Measurements from ENCODE around the gene TMEM245.

Gene TMEM245

DNA sequence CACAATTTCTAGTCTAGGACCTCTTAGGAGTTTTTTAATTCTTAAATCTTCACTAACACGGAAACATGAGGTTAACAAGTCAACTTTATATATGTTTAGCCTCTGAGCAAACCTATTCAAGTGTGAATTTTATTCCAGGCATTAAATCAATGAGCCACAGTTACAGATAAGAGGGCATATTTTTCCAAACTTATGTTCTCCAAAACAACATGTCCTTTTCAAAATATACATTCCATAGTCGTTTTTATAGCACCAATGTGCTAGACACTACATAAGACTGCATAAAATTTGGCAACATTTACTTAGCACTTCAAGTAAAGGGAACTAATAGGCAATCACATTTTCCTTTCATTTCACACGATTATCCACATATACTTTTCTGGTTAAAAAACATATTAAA is 6.5 kb downstream of the TMEM245 start:
- H3K4me3 ChIP-seq (ENCODE audit: low read depth, low read length), result no peak overlapping the region
- H3K36me3 ChIP-seq (ENCODE audit: control insufficient read depth in 2 of 2, insufficient read depth in 1 of 2, low read length in 2 of 2), result no peaks in the 10 kb centered on the region; a peak in 1 of 3 replicates
- POLR2A ChIA-PET, result no interaction called here
- no peak overlapping the region for H3K27ac ChIP-seq (ENCODE audit: extremely low read depth, low read depth, low read length)
- TF ChIP-seq, protein P1, sequence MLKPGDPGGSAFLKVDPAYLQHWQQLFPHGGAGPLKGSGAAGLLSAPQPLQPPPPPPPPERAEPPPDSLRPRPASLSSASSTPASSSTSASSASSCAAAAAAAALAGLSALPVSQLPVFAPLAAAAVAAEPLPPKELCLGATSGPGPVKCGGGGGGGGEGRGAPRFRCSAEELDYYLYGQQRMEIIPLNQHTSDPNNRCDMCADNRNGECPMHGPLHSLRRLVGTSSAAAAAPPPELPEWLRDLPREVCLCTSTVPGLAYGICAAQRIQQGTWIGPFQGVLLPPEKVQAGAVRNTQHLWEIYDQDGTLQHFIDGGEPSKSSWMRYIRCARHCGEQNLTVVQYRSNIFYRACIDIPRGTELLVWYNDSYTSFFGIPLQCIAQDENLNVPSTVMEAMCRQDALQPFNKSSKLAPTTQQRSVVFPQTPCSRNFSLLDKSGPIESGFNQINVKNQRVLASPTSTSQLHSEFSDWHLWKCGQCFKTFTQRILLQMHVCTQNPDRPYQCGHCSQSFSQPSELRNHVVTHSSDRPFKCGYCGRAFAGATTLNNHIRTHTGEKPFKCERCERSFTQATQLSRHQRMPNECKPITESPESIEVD (tag by site-specific recombination; IDR thresholded peaks at IDR 0.05), result peak; percentile 93
- TF ChIP-seq ZBTB20 (tag by site-specific recombination; IDR thresholded peaks at IDR 0.05) (no peak), ZSCAN30 (tag by site-specific recombination; IDR thresholded peaks at IDR 0.05) (no peak), GLI4 (tag by site-specific recombination; IDR thresholded peaks at IDR 0.05) (no peak), ZBTB48 (tag by site-specific recombination; IDR thresholded peaks at IDR 0.05) (no peak), ZXDB (tag by site-specific recombination; IDR thresholded peaks at IDR 0.05) (peak; percentile 59; the same call in 1 of the 2 replicates)
- H3K4me1 ChIP-seq (ENCODE audit: control insufficient read depth, insufficient read depth, low read length), result peaks cover 23% of the 10 kb centered on the region
- CTCF ChIA-PET, result no interaction called here
- H3K9me3 ChIP-seq (ENCODE audit: control insufficient read depth, insufficient read depth, low read depth, low read length), result no peaks in the 10 kb centered on the region

DNA sequence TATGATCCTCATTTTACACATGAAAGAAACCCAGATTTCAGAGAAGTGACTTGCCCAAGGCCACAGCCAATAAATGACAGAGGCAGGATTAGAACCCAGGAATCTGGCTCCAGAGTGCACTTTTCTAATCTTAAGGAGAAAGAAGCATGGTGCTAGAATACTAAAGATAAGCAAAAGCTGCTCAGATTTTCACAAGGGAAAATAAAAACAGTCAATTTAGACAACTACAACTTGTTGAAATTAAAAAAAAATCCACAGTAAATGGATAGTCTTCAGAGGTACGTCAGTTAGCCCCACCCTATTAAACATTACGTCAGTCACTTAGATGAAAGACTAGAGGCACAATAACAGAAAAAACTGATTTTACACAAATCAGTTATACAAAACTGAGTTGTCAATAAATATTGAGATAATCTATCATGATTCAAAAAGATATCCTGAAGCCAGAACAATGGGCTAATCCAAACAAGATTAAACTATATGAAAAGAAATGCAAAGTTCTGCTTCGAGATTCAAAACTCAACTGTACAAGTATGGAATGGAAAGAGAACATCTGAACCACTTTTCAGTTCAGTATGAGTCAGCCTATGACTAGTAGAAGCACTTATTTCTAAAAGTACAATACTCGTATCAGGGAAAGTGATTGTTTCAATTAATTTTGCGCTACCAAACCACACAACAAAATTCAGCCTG is 9.3 kb downstream of the TMEM245 start:
- Histone ChIP-seq H3K27ac (ENCODE audit: extremely low read depth, low read depth, low read length) (no peak overlapping the region), H3K4me3 (ENCODE audit: low read depth, low read length) (no peak overlapping the region), H3K9me3 (ENCODE audit: control insufficient read depth, insufficient read depth, low read depth, low read length) (no peaks in the 10 kb centered on the region), H3K4me1 (ENCODE audit: control insufficient read depth, insufficient read depth, low read length) (peaks cover 23% of the 10 kb centered on the region), H3K36me3 (ENCODE audit: control insufficient read depth in 2 of 2, insufficient read depth in 1 of 2, low read length in 2 of 2) (peaks cover 0 to 5% of the 10 kb centered on the region in 2 experiments; a peak in 2 of 3 replicates)
- CTCF ChIA-PET, result interaction anchor here (0.9 to 1.1 kb wide), 2 partner anchors 11 to 29 kb away, joined by 3 read pairs; no protein-coding TSS in a partner anchor
- POLR2A ChIA-PET, result interaction anchor here (1.1 to 1.4 kb wide), 2 partner anchors 10 to 14 kb away, joined by 4 to 5 read pairs; partner anchors contain the start of gene TMEM245
- TF ChIP-seq ZNF600 (tag by site-specific recombination; IDR thresholded peaks at IDR 0.05) (peak; percentile 70), ZBTB20 (tag by site-specific recombination; IDR thresholded peaks at IDR 0.05) (peak; percentile 56), ZNF366 (tag by site-specific recombination; conservative IDR thresholded peaks at IDR 0.05) (peak; percentile 77), OSR2 (tag by site-specific recombination; IDR thresholded peaks at IDR 0.05) (0 out of 2 replicates have a peak, but pooled peaks have one; percentile 13), SCRT2 (tag by site-specific recombination; IDR thresholded peaks at IDR 0.05) (peak; percentile 69), ZNF558 (tag by site-specific recombination; IDR thresholded peaks at IDR 0.05) (0 out of 2 replicates have a peak, but pooled peaks have one; percentile 22), PRDM1 (tag by site-specific recombination; IDR thresholded peaks at IDR 0.05) (peak; percentile 83), ZNF629 (tag by site-specific recombination; IDR thresholded peaks at IDR 0.05) (peak; percentile 87), ZEB2 (tag by site-specific recombination; IDR thresholded peaks at IDR 0.05) (peak; percentile 46; the same call in 1 of the 2 replicates), SP7 (tag by site-specific recombination; IDR thresholded peaks at IDR 0.05) (peak; percentile 28; the same call in 1 of the 2 replicates), ZNF354C (tag by site-specific recombination; IDR thresholded peaks at IDR 0.05; ENCODE audit: borderline replicate concordance, low read depth) (no peak), ZNF114 (tag by site-specific recombination; IDR thresholded peaks at IDR 0.05) (no peak), ZBTB21 (tag by site-specific recombination; IDR thresholded peaks at IDR 0.05) (peak; percentile 49; the same call in 1 of the 2 replicates), ZBTB48 (tag by site-specific recombination; IDR thresholded peaks at IDR 0.05) (no peak)
- TF ChIP-seq, protein P2, sequence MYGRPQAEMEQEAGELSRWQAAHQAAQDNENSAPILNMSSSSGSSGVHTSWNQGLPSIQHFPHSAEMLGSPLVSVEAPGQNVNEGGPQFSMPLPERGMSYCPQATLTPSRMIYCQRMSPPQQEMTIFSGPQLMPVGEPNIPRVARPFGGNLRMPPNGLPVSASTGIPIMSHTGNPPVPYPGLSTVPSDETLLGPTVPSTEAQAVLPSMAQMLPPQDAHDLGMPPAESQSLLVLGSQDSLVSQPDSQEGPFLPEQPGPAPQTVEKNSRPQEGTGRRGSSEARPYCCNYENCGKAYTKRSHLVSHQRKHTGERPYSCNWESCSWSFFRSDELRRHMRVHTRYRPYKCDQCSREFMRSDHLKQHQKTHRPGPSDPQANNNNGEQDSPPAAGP (tag by site-specific recombination; IDR thresholded peaks at IDR 0.05), result 0 out of 2 replicates have a peak, but pooled peaks have one; percentile 20
- TF ChIP-seq, protein P1 (tag by site-specific recombination; IDR thresholded peaks at IDR 0.05), result peak; percentile 95
- TF ChIP-seq, protein P3, sequence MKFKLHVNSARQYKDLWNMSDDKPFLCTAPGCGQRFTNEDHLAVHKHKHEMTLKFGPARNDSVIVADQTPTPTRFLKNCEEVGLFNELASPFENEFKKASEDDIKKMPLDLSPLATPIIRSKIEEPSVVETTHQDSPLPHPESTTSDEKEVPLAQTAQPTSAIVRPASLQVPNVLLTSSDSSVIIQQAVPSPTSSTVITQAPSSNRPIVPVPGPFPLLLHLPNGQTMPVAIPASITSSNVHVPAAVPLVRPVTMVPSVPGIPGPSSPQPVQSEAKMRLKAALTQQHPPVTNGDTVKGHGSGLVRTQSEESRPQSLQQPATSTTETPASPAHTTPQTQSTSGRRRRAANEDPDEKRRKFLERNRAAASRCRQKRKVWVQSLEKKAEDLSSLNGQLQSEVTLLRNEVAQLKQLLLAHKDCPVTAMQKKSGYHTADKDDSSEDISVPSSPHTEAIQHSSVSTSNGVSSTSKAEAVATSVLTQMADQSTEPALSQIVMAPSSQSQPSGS (tag by site-specific recombination; IDR thresholded peaks at IDR 0.05; ENCODE audit: low read depth), result peak; percentile 93
- TF ChIP-seq, protein P4, sequence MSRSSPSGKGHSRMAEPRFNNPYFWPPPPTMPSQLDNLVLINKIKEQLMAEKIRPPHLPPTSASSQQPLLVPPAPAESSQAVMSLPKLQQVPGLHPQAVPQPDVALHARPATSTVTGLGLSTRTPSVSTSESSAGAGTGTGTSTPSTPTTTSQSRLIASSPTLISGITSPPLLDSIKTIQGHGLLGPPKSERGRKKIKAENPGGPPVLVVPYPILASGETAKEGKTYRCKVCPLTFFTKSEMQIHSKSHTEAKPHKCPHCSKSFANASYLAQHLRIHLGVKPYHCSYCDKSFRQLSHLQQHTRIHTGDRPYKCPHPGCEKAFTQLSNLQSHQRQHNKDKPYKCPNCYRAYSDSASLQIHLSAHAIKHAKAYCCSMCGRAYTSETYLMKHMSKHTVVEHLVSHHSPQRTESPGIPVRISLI (tag by site-specific recombination; IDR thresholded peaks at IDR 0.05), result peak; percentile 64
- TF ChIP-seq, protein P5, sequence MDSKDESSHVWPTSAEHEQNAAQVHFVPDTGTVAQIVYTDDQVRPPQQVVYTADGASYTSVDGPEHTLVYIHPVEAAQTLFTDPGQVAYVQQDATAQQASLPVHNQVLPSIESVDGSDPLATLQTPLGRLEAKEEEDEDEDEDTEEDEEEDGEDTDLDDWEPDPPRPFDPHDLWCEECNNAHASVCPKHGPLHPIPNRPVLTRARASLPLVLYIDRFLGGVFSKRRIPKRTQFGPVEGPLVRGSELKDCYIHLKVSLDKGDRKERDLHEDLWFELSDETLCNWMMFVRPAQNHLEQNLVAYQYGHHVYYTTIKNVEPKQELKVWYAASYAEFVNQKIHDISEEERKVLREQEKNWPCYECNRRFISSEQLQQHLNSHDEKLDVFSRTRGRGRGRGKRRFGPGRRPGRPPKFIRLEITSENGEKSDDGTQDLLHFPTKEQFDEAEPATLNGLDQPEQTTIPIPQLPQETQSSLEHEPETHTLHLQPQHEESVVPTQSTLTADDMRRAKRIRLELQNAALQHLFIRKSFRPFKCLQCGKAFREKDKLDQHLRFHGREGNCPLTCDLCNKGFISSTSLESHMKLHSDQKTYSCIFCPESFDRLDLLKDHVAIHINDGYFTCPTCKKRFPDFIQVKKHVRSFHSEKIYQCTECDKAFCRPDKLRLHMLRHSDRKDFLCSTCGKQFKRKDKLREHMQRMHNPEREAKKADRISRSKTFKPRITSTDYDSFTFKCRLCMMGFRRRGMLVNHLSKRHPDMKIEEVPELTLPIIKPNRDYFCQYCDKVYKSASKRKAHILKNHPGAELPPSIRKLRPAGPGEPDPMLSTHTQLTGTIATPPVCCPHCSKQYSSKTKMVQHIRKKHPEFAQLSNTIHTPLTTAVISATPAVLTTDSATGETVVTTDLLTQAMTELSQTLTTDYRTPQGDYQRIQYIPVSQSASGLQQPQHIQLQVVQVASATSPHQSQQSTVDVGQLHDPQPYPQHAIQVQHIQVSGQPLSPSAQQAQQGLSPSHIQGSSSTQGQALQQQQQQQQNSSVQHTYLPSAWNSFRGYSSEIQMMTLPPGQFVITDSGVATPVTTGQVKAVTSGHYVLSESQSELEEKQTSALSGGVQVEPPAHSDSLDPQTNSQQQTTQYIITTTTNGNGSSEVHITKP (tag by site-specific recombination; IDR thresholded peaks at IDR 0.05), result 0 out of 2 replicates have a peak, but pooled peaks have one; percentile 36
